Caco-2 (cell line): ENCODE data around the gene ADAM12. TPM values are rescaled to one million over a fixed set of nuclear protein-coding genes. Genes with fewer than 3 reads are reported as not detected.
"Not testable (repeated sequence)": the region's sequence is repeated elsewhere in the genome, so short reads cannot be mapped to it uniquely, and the experiment has no call there.

Experiments used
- BruUV-seq: library from RNA; stranded (reverse); fragments of 400-500 nt; replicated peaks from 2 replicates; lab custom pipeline; 2021; lab: Mats Ljungman, UMichigan
- CTCF ChIA-PET: fragments of 300-600 bp; sonication (Branson Sonifier 250); formaldehyde crosslinking; loops from one replicate; lab custom pipeline; 2022; ENCODE audit warnings: antibody characterized with exemption; lab: Charles Lee
- POLR2A ChIA-PET: fragments of 300-600 bp; sonication (Branson Sonifier 250); formaldehyde crosslinking; loops from one replicate; lab custom pipeline; 2022; ENCODE audit warnings: antibody characterized with exemption; lab: Charles Lee
- DNase-seq, 2 experiments: peaks; one replicate each; pipeline versions ENCODE4 v3.0.0 to v3.0.0-alpha.2; 2020 to 2022
- H3K27me3 ChIP-seq: replicated peaks from 2 replicates; pipeline ENCODE4 v1.6.0; 2011; ENCODE audit warnings: low read length; ENCODE audit not compliant: control insufficient read depth, insufficient read depth
- H3K36me3 ChIP-seq: 2 replicates; pipeline ENCODE4 v1.5.1; 2011; ENCODE audit warnings: low read length; ENCODE audit not compliant: control insufficient read depth, insufficient read depth
- H3K4me1 ChIP-seq: fragments of 250-450 bp; sonication (Bioruptor Pico); 2 replicates; pipeline ENCODE4 v1.5.1; 2020; ENCODE audit warnings: mild to moderate bottlenecking
- H3K4me3 ChIP-seq: 2 replicates; pipeline ENCODE4 v1.5.1; 2011; ENCODE audit warnings: low read depth, mild to moderate bottlenecking, control low read depth, low read length
- H3K9me3 ChIP-seq: fragments of 250-450 bp; sonication (Bioruptor Pico); 2 replicates; pipeline ENCODE4 v1.5.1; 2020; ENCODE audit warnings: mild to moderate bottlenecking, moderate library complexity
- H3K27ac Mint-ChIP-seq: one replicate; pipeline ENCODE4 v1.8.0; 2022; ENCODE audit warnings: mixed read lengths; ENCODE audit not compliant: unreplicated experiment
- H3K27me3 Mint-ChIP-seq: one replicate; pipeline ENCODE4 v1.8.0; 2022; ENCODE audit warnings: mixed read lengths; ENCODE audit not compliant: insufficient read depth, unreplicated experiment
- H3K36me3 Mint-ChIP-seq: one replicate; pipeline ENCODE4 v1.8.0; 2022; ENCODE audit warnings: mild to moderate bottlenecking, mixed read lengths; ENCODE audit not compliant: insufficient read depth, unreplicated experiment
- H3K4me1 Mint-ChIP-seq: one replicate; pipeline ENCODE4 v1.8.0; 2022; ENCODE audit warnings: low read depth, mixed read lengths; ENCODE audit not compliant: unreplicated experiment
- H3K4me3 Mint-ChIP-seq: one replicate; pipeline ENCODE4 v1.8.0; 2022; ENCODE audit warnings: mild to moderate bottlenecking, moderate library complexity, mixed read lengths; ENCODE audit not compliant: unreplicated experiment
- H3K9me3 Mint-ChIP-seq: one replicate; pipeline ENCODE4 v1.8.0; 2022; ENCODE audit warnings: mixed read lengths; ENCODE audit not compliant: unreplicated experiment
- CTCF ChIP-seq, 2 experiments: fragments of 200-600 bp in 1 of 2; IDR thresholded peaks; 1 replicate in 1 of 2; 2 replicates in 1 of 2; pipeline versions ENCODE4 v1.5.1 to v1.8.0; 2011 to 2022; ENCODE audit warnings: antibody characterized with exemption in 1 of 2, control low read depth in 1 of 2, inconsistent platforms in 1 of 2, low read depth in 1 of 2, low read length in 1 of 2, mild to moderate bottlenecking in 1 of 2, moderate library complexity in 1 of 2; ENCODE audit not compliant: insufficient read depth in 1 of 2, severe bottlenecking in 1 of 2, unreplicated experiment in 1 of 2
- intact Hi-C: fragments of 100-400 bp; cut with micrococcal nuclease; formaldehyde crosslinking; loops from one replicate; pipeline ENCODE4 v1.10.0; 2022; ENCODE audit not compliant: unreplicated experiment
- total RNA-seq: library from RNA; stranded (reverse); gene quantifications from 2 replicates; pipeline ENCODE4 v1.2.3, GENCODE V29; 2022

ADAM12 gene
- total RNA-seq, 1 experiment from 2014 or later = not detected

GRCh38 chr10:125979976-125980375, 408.3 kb downstream of the ADAM12 start:
- Mint-ChIP-seq H3K27me3 (peaks cover 4% of the 10 kb centered on the region), H3K4me1 (peaks cover 7% of the 10 kb centered on the region), H3K27ac (no peak overlapping the region), H3K36me3 (no peaks in the 10 kb centered on the region), H3K4me3 (no peak overlapping the region), H3K9me3 (no peaks in the 10 kb centered on the region)
- DNase-seq = no peak
- BruUV-seq = no TSS peak
- Histone ChIP-seq H3K4me3 (no peak overlapping the region), H3K4me1 (no peaks in the 10 kb centered on the region), H3K9me3 (no peaks in the 10 kb centered on the region), H3K36me3 (no peaks in the 10 kb centered on the region), H3K27me3 (no peaks in the 10 kb centered on the region)
- no peak for TF ChIP-seq CTCF (IDR thresholded peaks at IDR 0.05; ENCODE audit: insufficient read depth in 1 of 2, low read depth in 1 of 2, low read length in 1 of 2, severe bottlenecking in 1 of 2, unreplicated experiment in 1 of 2)
- CTCF ChIA-PET = no interaction called here
- POLR2A ChIA-PET = no interaction called here
- intact Hi-C loops = loop anchor here (10.0 kb wide), 1 partner anchor 765 kb away; no protein-coding TSS in a partner anchor

- H3K9me3 Mint-ChIP-seq = no peaks in the 10 kb centered on the region
- H3K27ac Mint-ChIP-seq = no peak overlapping the region
- DNase-seq = no peak
Observed at GRCh38 chr10:125976960-125977605, 411.2 kb downstream of the ADAM12 start.

DNA sequence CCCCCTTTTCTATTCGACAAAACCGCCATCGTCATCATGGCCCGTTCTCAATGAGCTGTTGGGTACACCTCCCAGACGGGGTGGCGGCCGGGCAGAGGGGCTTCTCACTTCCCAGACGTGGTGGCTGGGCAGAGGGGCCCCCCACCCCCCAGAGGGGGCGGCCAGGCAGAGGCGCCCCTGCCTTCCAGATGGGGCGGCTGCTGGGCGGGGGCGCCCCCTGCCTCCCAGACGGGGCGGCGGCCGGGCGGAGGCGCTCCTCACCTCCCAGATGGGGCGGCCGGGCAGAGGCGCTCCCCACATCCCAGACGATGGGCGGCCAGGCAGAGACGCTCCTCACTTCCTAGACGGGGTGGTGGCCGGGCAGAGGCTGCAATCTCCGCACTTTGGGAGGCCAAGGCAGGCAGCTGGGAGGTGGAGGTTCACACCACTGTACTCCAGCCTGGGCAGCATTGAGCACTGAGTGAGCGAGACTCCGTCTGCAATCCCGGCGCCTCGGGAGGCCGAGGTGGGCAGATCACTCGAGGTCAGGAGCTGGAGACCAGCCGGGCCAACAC, 418.1 kb downstream of the ADAM12 start:
- H3K36me3 Mint-ChIP-seq, H3K27ac Mint-ChIP-seq, H3K27me3 Mint-ChIP-seq, H3K36me3 ChIP-seq, H3K4me3 Mint-ChIP-seq, H3K9me3 ChIP-seq, DNase-seq, POLR2A ChIA-PET, H3K4me1 ChIP-seq, H3K4me3 ChIP-seq, CTCF ChIA-PET, BruUV-seq, intact Hi-C loops, H3K9me3 Mint-ChIP-seq, H3K4me1 Mint-ChIP-seq, H3K27me3 ChIP-seq: not testable (repeated sequence)

More at GRCh38 chr10:125976960-125977605, 411.2 kb downstream of the ADAM12 start:
- Mint-ChIP-seq H3K4me3 (no peak overlapping the region), H3K36me3 (no peaks in the 10 kb centered on the region), H3K4me1 (no peaks in the 10 kb centered on the region), H3K27me3 (no peaks in the 10 kb centered on the region)
- ChIA-PET POLR2A (interaction anchor here (0.6 kb wide), 1 partner anchor 43 kb away, joined by 13 read pairs; no protein-coding TSS in a partner anchor), CTCF (interaction anchor here (0.6 kb wide), 1 partner anchor 48 kb away, joined by 3 read pairs; no protein-coding TSS in a partner anchor)
- BruUV-seq = no TSS peak
- Histone ChIP-seq H3K27me3 (no peaks in the 10 kb centered on the region), H3K4me3 (no peak overlapping the region), H3K4me1 (no peaks in the 10 kb centered on the region), H3K9me3 (no peaks in the 10 kb centered on the region), H3K36me3 (no peaks in the 10 kb centered on the region)
- no peak for TF ChIP-seq CTCF (IDR thresholded peaks at IDR 0.05; ENCODE audit: insufficient read depth in 1 of 2, low read depth in 1 of 2, low read length in 1 of 2, severe bottlenecking in 1 of 2, unreplicated experiment in 1 of 2)
- intact Hi-C loops = no loop called here
